Measurements from ENCODE around the gene PPIF.

- TF ChIP-seq, protein P1, sequence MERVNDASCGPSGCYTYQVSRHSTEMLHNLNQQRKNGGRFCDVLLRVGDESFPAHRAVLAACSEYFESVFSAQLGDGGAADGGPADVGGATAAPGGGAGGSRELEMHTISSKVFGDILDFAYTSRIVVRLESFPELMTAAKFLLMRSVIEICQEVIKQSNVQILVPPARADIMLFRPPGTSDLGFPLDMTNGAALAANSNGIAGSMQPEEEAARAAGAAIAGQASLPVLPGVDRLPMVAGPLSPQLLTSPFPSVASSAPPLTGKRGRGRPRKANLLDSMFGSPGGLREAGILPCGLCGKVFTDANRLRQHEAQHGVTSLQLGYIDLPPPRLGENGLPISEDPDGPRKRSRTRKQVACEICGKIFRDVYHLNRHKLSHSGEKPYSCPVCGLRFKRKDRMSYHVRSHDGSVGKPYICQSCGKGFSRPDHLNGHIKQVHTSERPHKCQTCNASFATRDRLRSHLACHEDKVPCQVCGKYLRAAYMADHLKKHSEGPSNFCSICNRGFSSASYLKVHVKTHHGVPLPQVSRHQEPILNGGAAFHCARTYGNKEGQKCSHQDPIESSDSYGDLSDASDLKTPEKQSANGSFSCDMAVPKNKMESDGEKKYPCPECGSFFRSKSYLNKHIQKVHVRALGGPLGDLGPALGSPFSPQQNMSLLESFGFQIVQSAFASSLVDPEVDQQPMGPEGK (CRISPR knock-in tag; IDR thresholded peaks at IDR 0.05; ENCODE audit: borderline replicate concordance) = no peak
- TF ChIP-seq POU6F1 (CRISPR knock-in tag; IDR thresholded peaks at IDR 0.05; ENCODE audit: borderline replicate concordance, low read depth) (no peak), BACH2 (CRISPR knock-in tag; IDR thresholded peaks at IDR 0.05; ENCODE audit: borderline replicate concordance) (no peak), ZFP3 (CRISPR knock-in tag; IDR thresholded peaks at IDR 0.05) (no peak), PPARA (CRISPR knock-in tag; IDR thresholded peaks at IDR 0.05; ENCODE audit: borderline replicate concordance) (no peak), TCF4 (CRISPR knock-in tag; IDR thresholded peaks at IDR 0.05; ENCODE audit: borderline replicate concordance) (no peak), OSR1 (CRISPR knock-in tag; IDR thresholded peaks at IDR 0.05) (no peak)
- TF ChIP-seq, protein P2, sequence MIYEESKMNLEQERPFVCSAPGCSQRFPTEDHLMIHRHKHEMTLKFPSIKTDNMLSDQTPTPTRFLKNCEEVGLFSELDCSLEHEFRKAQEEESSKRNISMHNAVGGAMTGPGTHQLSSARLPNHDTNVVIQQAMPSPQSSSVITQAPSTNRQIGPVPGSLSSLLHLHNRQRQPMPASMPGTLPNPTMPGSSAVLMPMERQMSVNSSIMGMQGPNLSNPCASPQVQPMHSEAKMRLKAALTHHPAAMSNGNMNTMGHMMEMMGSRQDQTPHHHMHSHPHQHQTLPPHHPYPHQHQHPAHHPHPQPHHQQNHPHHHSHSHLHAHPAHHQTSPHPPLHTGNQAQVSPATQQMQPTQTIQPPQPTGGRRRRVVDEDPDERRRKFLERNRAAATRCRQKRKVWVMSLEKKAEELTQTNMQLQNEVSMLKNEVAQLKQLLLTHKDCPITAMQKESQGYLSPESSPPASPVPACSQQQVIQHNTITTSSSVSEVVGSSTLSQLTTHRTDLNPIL (CRISPR knock-in tag; IDR thresholded peaks at IDR 0.05; ENCODE audit: low read depth) = no peak
Observed at GRCh38 chr10:79358811-79359210, 11.5 kb downstream of the PPIF start.
